ENCODE results near the gene RAET1L. TPM values are rescaled to one million over a fixed set of nuclear protein-coding genes. Genes with fewer than 3 reads are reported as not detected.
"Not testable (repeated sequence)": the region's sequence is repeated elsewhere in the genome, so short reads cannot be mapped to it uniquely, and the experiment has no call there.

Gene RAET1L
- total RNA-seq, 6 experiments from 2014 or later = not detected

DNA sequence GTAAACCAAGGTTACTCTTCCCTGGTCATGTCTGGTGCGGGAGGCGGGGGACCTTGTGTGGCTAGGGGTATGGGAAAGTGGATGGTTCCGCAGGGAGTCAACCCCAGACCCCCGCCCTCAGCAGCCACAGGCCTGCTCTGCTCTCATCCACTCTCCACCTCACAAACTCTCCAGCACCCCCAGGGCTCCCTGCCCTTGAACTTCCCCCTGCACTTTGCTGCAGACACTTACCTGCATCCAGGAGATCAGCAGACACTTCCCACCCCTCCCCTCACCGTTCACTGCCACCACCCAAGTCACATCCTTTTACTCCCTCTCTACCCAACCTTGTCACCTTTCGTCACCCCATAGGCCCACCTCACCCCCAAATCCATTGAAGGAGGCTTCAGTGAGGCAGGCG is 3.9 kb upstream of the RAET1L start:
- H3K27ac Mint-ChIP-seq = no peak overlapping the region
- H3K27me3 Mint-ChIP-seq (ENCODE audit: insufficient read depth) = peaks cover 59% of the 10 kb centered on the region
- peaks cover 14% of the 10 kb centered on the region for H3K4me1 Mint-ChIP-seq (ENCODE audit: low read depth)
- no peak for DNase-seq
- H3K36me3 Mint-ChIP-seq (ENCODE audit: low read depth) = no peaks in the 10 kb centered on the region
- H3K4me3 Mint-ChIP-seq = no peak overlapping the region
- no peak for TF ChIP-seq CTCF (IDR thresholded peaks at IDR 0.05)
- H3K9me3 Mint-ChIP-seq = peaks cover 7% of the 10 kb centered on the region; the same call in 1 of the 2 replicates

- H3K36me3 Mint-ChIP-seq (ENCODE audit: low read depth) = no peaks in the 10 kb centered on the region
- no peak overlapping the region for H3K27ac Mint-ChIP-seq
- DNase-seq = no peak
- H3K4me1 Mint-ChIP-seq (ENCODE audit: low read depth) = peaks cover 14% of the 10 kb centered on the region
- peaks cover 2% of the 10 kb centered on the region; the same call in 1 of the 2 replicates for H3K9me3 Mint-ChIP-seq
- no peak overlapping the region for H3K4me3 Mint-ChIP-seq
- no peak for TF ChIP-seq CTCF (IDR thresholded peaks at IDR 0.05)
- peaks cover 59% of the 10 kb centered on the region for H3K27me3 Mint-ChIP-seq (ENCODE audit: insufficient read depth)
Observed at GRCh38 chr6:150028799-150029198, 3.5 kb upstream of the RAET1L start.

- Mint-ChIP-seq H3K4me3 (no peak overlapping the region), H3K9me3 (no peaks in the 10 kb centered on the region), H3K27me3 (ENCODE audit: insufficient read depth) (peaks cover 59% of the 10 kb centered on the region), H3K27ac (no peak overlapping the region), H3K4me1 (ENCODE audit: low read depth) (peaks cover 10% of the 10 kb centered on the region), H3K36me3 (ENCODE audit: low read depth) (no peaks in the 10 kb centered on the region)
- no peak for DNase-seq
- TF ChIP-seq CTCF (IDR thresholded peaks at IDR 0.05) = no peak
Observed at GRCh38 chr6:150027806-150028565, 2.7 kb upstream of the RAET1L start.

DNA sequence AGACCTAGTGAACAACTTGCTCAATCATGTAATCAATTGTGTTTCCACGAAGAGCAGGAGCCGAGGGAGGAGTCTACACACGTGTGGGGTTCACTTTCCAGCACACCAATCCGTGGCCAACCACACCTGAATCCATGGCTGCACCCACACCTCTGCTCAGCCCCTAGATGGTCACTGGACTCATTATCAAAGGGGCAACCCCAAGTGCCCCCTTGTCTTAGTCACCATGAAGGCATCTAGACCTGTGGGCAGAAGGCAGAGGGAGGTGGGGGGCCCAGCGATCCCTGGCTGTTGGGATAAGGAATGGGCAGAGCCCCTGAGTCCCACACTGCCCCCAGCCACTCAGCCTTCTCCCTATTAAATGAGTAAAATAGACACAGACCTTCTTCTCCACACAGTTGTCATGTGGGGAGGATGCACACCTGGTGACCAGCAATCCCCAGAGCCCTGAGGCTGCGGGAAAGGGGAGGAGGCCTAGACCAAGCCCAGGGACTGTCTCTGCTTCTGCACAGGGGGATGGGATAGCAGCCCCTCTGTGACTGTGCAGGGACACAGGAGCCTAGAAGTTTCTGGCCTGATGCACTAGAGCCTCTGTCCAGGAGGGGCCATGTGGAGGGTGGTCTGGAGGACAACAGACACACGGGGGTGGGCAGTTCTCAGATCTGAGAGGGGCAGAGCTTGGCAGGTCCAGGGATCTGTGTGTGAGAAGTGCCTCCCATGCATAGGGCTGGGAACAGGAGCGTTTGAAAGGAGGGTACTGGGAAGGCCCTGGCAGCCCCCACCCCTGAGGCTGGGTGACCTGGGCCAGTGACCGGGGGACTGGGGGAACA is 1.9 kb upstream of the RAET1L start:
- no peaks in the 10 kb centered on the region for H3K9me3 Mint-ChIP-seq

GRCh38 chr6:150024646-150025155 is 631 bp downstream of the RAET1L start:
- Mint-ChIP-seq H3K9me3 (no peaks in the 10 kb centered on the region), H3K4me1 (ENCODE audit: low read depth) (peaks cover 9% of the 10 kb centered on the region), H3K27ac (no peak overlapping the region), H3K4me3 (no peak overlapping the region), H3K27me3 (ENCODE audit: insufficient read depth) (peaks cover 46% of the 10 kb centered on the region), H3K36me3 (ENCODE audit: low read depth) (no peaks in the 10 kb centered on the region)
- TF ChIP-seq CTCF (IDR thresholded peaks at IDR 0.05) = no peak
- DNase-seq = no peak

More for the DNA sequence above, 1.9 kb upstream of the RAET1L start:
- DNase-seq = no peak
- no peak for TF ChIP-seq CTCF (IDR thresholded peaks at IDR 0.05)
- H3K4me1 Mint-ChIP-seq (ENCODE audit: low read depth) = peaks cover 9% of the 10 kb centered on the region
- no peaks in the 10 kb centered on the region for H3K36me3 Mint-ChIP-seq (ENCODE audit: low read depth)
- no peak overlapping the region for H3K27ac Mint-ChIP-seq
- H3K27me3 Mint-ChIP-seq (ENCODE audit: insufficient read depth) = peaks cover 59% of the 10 kb centered on the region
- no peak overlapping the region for H3K4me3 Mint-ChIP-seq

DNA sequence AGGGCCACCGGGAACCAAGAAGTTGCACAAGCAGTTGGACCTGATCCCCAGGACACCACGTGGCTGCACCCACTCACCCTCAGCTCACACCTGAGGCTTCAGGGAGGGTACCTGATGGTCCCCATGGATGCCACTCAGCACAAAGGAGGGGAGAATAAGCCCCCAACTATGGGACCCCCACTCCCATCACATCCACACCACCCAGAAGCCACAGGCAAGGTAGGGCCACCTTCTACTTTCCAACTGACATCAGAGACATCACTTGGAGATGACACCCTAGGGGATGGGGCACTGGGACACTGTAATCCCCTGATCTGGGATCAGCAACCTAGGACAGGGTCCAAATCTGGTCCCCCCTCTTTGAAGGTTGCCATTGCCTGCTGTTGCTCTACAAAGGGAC is 1.3 kb downstream of the RAET1L start:
- not testable (repeated sequence) for H3K36me3 Mint-ChIP-seq (ENCODE audit: low read depth); H3K4me3 Mint-ChIP-seq; H3K27ac Mint-ChIP-seq; H3K9me3 Mint-ChIP-seq; H3K4me1 Mint-ChIP-seq (ENCODE audit: low read depth); DNase-seq
- H3K27me3 Mint-ChIP-seq (ENCODE audit: insufficient read depth) = peaks cover 44% of the 10 kb centered on the region

DNA sequence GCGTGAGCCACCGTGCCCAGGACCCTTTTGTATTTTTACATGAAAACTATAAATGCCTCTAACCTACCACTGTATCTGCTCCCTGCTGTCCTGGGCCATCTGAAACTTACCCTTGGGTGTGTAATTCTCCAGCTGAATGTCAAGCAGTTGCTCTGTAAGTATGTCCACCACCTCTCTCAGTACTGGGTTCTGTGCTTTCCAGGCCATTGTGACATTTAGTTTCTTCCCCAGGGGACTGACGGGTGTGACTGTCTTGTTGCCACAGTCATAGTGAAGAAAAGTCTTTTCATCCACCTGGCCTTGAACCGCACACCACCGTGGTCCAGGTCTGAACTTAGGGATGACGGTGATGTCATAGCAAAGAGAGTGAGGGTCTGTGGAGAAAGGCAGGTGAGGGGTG is 3.5 kb downstream of the RAET1L start:
- H3K4me1 Mint-ChIP-seq (ENCODE audit: low read depth); H3K9me3 Mint-ChIP-seq; H3K4me3 Mint-ChIP-seq; DNase-seq; H3K27ac Mint-ChIP-seq; H3K36me3 Mint-ChIP-seq (ENCODE audit: low read depth): not testable (repeated sequence)
- H3K27me3 Mint-ChIP-seq (ENCODE audit: insufficient read depth) = peaks cover 32% of the 10 kb centered on the region
